ENCODE measurements around the gene LIAS. TPM values are rescaled to one million over a fixed set of nuclear protein-coding genes. Genes with fewer than 3 reads are reported as not detected.

LIAS gene
- total and polyA plus RNA-seq, 2 of the 13 experiments (the other 11 are each of a cell fraction or from before 2014, with no cell fraction given): 16.0 to 16.6 TPM

DNA sequence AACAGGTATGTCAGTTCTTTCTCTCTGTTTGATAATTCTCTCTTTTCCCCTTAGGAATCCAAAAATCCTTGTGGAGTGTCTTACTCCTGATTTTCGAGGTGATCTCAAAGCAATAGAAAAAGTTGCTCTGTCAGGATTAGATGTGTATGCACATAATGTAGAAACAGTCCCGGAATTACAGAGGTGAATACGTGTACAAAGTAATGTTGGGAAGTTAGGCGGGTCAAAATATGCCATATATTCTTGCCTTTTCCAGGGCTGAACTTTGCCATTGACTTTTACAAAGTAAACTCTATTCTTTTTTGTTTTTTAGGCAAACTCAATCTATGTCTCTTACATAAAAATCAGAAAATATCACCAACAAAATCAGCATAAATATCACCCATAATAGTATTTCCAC, 8.6 kb downstream of the LIAS start (continued):
- TF ChIP-seq, protein P1, sequence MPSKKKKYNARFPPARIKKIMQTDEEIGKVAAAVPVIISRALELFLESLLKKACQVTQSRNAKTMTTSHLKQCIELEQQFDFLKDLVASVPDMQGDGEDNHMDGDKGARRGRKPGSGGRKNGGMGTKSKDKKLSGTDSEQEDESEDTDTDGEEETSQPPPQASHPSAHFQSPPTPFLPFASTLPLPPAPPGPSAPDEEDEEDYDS (CRISPR knock-in tag; IDR thresholded peaks at IDR 0.05): 0 out of 2 replicates have a peak, but pooled peaks have one; percentile 14
- TF ChIP-seq ZIK1 (CRISPR knock-in tag; IDR thresholded peaks at IDR 0.05; ENCODE audit: borderline replicate concordance, low read depth): no peak
- TF ChIP-seq, protein P2, sequence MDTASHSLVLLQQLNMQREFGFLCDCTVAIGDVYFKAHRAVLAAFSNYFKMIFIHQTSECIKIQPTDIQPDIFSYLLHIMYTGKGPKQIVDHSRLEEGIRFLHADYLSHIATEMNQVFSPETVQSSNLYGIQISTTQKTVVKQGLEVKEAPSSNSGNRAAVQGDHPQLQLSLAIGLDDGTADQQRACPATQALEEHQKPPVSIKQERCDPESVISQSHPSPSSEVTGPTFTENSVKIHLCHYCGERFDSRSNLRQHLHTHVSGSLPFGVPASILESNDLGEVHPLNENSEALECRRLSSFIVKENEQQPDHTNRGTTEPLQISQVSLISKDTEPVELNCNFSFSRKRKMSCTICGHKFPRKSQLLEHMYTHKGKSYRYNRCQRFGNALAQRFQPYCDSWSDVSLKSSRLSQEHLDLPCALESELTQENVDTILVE (CRISPR knock-in tag; IDR thresholded peaks at IDR 0.05): no peak
- peak in 1 of 2 experiments; percentile 58; a peak in 1 of 4 replicates for TF ChIP-seq EP300 (IDR thresholded peaks at IDR 0.05; ENCODE audit: low read depth in 2 of 2, low read length in 2 of 2)
- no peak for TF ChIP-seq EP300 (CRISPR knock-in tag; IDR thresholded peaks at IDR 0.05; ENCODE audit: borderline replicate concordance)
- TF ChIP-seq ZBTB20 (CRISPR knock-in tag; IDR thresholded peaks at IDR 0.05; ENCODE audit: borderline replicate concordance, low read depth): peak; percentile 48; the same call in 1 of the 2 replicates
- TF ChIP-seq ZNF138 (CRISPR knock-in tag; IDR thresholded peaks at IDR 0.05; ENCODE audit: low read depth): no peak
- TF ChIP-seq FOXA3 (CRISPR knock-in tag; IDR thresholded peaks at IDR 0.05): peak; percentile 55; the same call in 1 of the 2 replicates
- TF ChIP-seq ZNF761 (CRISPR knock-in tag; conservative IDR thresholded peaks at IDR 0.05): no peak
- TF ChIP-seq ASH2L (IDR thresholded peaks at IDR 0.05; ENCODE audit: insufficient read length, low read depth, low read length): peak; percentile 40
- TF ChIP-seq ZNF180 (CRISPR knock-in tag; IDR thresholded peaks at IDR 0.05; ENCODE audit: borderline replicate concordance, low read depth): no peak
- TF ChIP-seq, protein P3, sequence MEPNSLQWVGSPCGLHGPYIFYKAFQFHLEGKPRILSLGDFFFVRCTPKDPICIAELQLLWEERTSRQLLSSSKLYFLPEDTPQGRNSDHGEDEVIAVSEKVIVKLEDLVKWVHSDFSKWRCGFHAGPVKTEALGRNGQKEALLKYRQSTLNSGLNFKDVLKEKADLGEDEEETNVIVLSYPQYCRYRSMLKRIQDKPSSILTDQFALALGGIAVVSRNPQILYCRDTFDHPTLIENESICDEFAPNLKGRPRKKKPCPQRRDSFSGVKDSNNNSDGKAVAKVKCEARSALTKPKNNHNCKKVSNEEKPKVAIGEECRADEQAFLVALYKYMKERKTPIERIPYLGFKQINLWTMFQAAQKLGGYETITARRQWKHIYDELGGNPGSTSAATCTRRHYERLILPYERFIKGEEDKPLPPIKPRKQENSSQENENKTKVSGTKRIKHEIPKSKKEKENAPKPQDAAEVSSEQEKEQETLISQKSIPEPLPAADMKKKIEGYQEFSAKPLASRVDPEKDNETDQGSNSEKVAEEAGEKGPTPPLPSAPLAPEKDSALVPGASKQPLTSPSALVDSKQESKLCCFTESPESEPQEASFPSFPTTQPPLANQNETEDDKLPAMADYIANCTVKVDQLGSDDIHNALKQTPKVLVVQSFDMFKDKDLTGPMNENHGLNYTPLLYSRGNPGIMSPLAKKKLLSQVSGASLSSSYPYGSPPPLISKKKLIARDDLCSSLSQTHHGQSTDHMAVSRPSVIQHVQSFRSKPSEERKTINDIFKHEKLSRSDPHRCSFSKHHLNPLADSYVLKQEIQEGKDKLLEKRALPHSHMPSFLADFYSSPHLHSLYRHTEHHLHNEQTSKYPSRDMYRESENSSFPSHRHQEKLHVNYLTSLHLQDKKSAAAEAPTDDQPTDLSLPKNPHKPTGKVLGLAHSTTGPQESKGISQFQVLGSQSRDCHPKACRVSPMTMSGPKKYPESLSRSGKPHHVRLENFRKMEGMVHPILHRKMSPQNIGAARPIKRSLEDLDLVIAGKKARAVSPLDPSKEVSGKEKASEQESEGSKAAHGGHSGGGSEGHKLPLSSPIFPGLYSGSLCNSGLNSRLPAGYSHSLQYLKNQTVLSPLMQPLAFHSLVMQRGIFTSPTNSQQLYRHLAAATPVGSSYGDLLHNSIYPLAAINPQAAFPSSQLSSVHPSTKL (CRISPR knock-in tag; IDR thresholded peaks at IDR 0.05): peak; percentile 83
- TF ChIP-seq, protein P4, sequence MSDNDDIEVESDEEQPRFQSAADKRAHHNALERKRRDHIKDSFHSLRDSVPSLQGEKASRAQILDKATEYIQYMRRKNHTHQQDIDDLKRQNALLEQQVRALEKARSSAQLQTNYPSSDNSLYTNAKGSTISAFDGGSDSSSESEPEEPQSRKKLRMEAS (IDR thresholded peaks at IDR 0.05): no peak
- TF ChIP-seq YEATS4 (CRISPR knock-in tag; IDR thresholded peaks at IDR 0.05; ENCODE audit: borderline replicate concordance): no peak
- 0 out of 2 replicates have a peak, but pooled peaks have one; percentile 23 for TF ChIP-seq TARDBP (CRISPR knock-in tag; IDR thresholded peaks at IDR 0.05)

All from HepG2 (cell line).